Breast epithelium (tissue), 4 donors: ENCODE measurements around the gene NEDD9. TPM values are rescaled to one million over a fixed set of nuclear protein-coding genes. Genes with fewer than 3 reads are reported as not detected.

Source experiments
- DNase-seq, 2 donors: peaks; one replicate each; pipeline ENCODE4 v3.0.0-alpha.2; 2019; ENCODE audit warnings: low spot score in 2 of 2
- H3K27ac ChIP-seq, 2 donors: fragments of 200-600 bp; sonication (generic) in 1 of 2; one replicate each; pipeline ENCODE4 v1.5.1; 2016 to 2019; ENCODE audit warnings: mild to moderate bottlenecking in 1 of 2
- H3K27me3 ChIP-seq, 2 donors: fragments of 200-600 bp; sonication (generic) in 1 of 2; one replicate each; pipeline versions ENCODE4 v1.5.1 to v1.6.0; 2017 to 2019; ENCODE audit warnings: control low read depth in 1 of 2, mild to moderate bottlenecking in 1 of 2
- H3K36me3 ChIP-seq: fragments of 200-600 bp; one replicate; pipeline ENCODE4 v1.5.1; 2019
- H3K4me1 ChIP-seq, 2 donors: fragments of 200-600 bp; sonication (generic); one replicate each; pipeline ENCODE4 v1.5.1; 2016 to 2019; ENCODE audit warnings: control low read depth in 1 of 2
- H3K4me3 ChIP-seq, 3 donors: fragments of 200-600 bp; sonication (generic); 1 replicate in 2 of 3; 2 replicates in 1 of 3; pipeline ENCODE4 v1.5.1; 2016 to 2019; ENCODE audit warnings: mild to moderate bottlenecking in 3 of 3, moderate library complexity in 2 of 3
- H3K9me3 ChIP-seq, 2 donors: fragments of 200-600 bp; sonication (generic) in 1 of 2; one replicate each; pipeline ENCODE4 v1.5.1; 2016 to 2019; ENCODE audit warnings: control low read depth in 1 of 2
- POLR2A ChIP-seq: fragments of 450-650 bp; IDR thresholded peaks from one replicate; pipeline ENCODE4 v1.6.1; 2016; ENCODE audit warnings: antibody characterized with exemption, mild to moderate bottlenecking, moderate library complexity
- POLR2AphosphoS5 ChIP-seq, 3 donors: sonication (generic); formaldehyde crosslinking; IDR thresholded peaks; one replicate each; pipeline ENCODE4 v1.6.1; 2017; ENCODE audit warnings: antibody characterized with exemption in 3 of 3
- intact Hi-C: fragments of 100-400 bp; cut with DNase I; formaldehyde crosslinking; loops from one replicate; pipeline ENCODE4 v1.15.1; 2023; ENCODE audit warnings: low total_unique reads
- total RNA-seq, 3 donors: library from RNA; depleted of rRNA; stranded (reverse); fragments of >200 nt; gene quantifications; one replicate each; pipeline ENCODE4 v1.1.0, GENCODE V29; 2016
- TF ChIP-seq, protein P1 (sequence below), 3 donors: fragments of 450-650 bp; IDR thresholded peaks; one replicate each; pipeline ENCODE4 v1.5.1; 2016 to 2017; ENCODE audit warnings: antibody characterized with exemption in 3 of 3, mild to moderate bottlenecking in 3 of 3, moderate library complexity in 3 of 3

Gene NEDD9
- total RNA-seq, 3 donors from 2014 or later: 41.4 to 108 (median 79.2) TPM

DNA sequence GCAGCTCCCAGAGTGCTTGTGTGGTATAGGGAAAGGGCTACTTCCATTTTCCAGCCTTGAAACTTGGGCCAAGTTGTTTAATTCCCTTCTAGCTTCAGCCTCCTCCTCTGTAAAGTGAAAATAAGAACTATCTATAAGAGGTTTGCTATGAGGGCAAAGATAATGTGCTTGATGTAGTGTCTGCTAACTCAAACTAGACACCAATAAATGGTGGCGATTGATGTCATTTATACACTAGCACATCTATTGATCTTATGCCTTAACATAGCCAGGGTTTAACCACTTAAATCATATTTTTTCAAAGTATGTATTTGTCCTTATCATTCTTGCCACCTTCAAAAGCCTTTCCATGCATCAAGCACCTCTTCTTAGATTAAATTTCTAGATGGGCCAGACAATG is 55.2 kb downstream of the NEDD9 start:
- Histone ChIP-seq H3K4me1 (no peaks in the 10 kb centered on the region), H3K27ac (no peak overlapping the region), H3K9me3 (no peaks in the 10 kb centered on the region), H3K27me3 (no peaks in the 10 kb centered on the region), H3K4me3 (no peak overlapping the region), H3K36me3 (no peaks in the 10 kb centered on the region)
- intact Hi-C loops: no loop called here
- DNase-seq: no peak
- TF ChIP-seq, protein P1, sequence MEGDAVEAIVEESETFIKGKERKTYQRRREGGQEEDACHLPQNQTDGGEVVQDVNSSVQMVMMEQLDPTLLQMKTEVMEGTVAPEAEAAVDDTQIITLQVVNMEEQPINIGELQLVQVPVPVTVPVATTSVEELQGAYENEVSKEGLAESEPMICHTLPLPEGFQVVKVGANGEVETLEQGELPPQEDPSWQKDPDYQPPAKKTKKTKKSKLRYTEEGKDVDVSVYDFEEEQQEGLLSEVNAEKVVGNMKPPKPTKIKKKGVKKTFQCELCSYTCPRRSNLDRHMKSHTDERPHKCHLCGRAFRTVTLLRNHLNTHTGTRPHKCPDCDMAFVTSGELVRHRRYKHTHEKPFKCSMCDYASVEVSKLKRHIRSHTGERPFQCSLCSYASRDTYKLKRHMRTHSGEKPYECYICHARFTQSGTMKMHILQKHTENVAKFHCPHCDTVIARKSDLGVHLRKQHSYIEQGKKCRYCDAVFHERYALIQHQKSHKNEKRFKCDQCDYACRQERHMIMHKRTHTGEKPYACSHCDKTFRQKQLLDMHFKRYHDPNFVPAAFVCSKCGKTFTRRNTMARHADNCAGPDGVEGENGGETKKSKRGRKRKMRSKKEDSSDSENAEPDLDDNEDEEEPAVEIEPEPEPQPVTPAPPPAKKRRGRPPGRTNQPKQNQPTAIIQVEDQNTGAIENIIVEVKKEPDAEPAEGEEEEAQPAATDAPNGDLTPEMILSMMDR (IDR thresholded peaks at IDR 0.05): no peak
- TF ChIP-seq POLR2A (no peak), POLR2AphosphoS5 (IDR thresholded peaks at IDR 0.05) (no peak)

DNA sequence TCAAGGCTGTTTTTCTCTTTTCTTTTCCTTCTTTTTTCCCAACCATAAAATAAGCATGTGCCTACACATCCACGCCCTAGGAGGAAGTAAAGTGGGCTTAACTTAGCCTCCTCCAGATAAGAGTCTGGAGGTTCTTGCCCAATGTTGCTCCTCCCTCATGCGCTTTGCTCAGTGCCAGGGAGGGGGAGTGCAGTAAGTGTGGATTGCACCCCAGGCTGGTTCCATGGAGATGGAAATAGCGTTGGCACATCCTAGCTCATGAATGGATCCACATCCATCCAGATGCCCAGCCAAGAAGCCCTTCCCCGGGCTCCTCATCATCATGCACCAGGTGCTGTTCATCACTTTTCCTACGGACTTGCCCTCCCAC is 58.2 kb downstream of the NEDD9 start:
- Histone ChIP-seq H3K9me3 (no peaks in the 10 kb centered on the region), H3K27me3 (no peaks in the 10 kb centered on the region), H3K36me3 (no peaks in the 10 kb centered on the region), H3K4me1 (no peaks in the 10 kb centered on the region), H3K27ac (no peak overlapping the region), H3K4me3 (no peak overlapping the region)
- TF ChIP-seq POLR2A (no peak), POLR2AphosphoS5 (IDR thresholded peaks at IDR 0.05) (no peak)
- TF ChIP-seq, protein P1 (IDR thresholded peaks at IDR 0.05): no peak
- DNase-seq: no peak
- intact Hi-C loops: no loop called here

DNA sequence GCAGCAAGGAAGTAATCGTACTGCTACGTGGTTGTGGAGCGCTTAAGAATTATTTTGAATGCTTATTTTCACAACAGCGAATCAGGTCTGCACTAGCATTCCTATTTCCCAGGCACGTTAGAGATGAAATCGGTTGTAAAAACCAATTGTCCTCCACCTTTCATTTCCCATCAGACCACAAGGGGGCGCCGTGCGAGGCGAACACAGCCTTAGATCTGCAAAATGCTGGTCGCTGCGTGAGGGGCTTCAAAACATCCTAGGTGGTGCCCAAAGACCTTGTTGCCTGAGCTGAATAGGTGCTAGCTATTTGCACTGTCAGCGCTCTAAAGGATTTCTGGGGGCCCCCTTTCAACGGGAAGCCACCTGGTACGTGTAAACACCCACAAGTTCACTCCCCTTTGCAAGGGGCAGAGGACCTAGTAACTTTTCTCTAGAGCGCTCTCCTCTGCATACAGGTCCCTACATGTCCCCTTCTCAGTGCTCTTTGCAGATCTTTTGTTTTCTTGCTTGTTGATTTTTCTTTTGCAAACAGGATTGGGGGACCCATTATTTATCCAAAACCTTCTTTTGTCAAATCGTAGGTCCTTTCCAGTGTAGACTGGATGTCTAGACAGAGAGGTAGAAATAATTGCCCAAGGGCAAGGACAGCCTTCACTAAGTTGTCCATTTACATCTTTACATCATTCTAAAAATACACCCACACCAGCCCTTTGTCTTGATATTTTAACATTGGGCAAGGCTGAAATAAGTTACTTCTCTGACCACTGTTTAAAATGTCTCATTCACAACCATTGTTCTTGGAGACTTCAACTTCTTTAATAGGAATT is 59.8 kb downstream of the NEDD9 start:
- peak in 1 of 3 donors; percentile 25 for TF ChIP-seq POLR2AphosphoS5 (IDR thresholded peaks at IDR 0.05)
- TF ChIP-seq, protein P1 (IDR thresholded peaks at IDR 0.05): peak; percentile 69 to 89 (median 81)
- no peak for TF ChIP-seq POLR2A
- no peaks in the 10 kb centered on the region for H3K4me1 ChIP-seq
- no peaks in the 10 kb centered on the region for H3K9me3 ChIP-seq
- no peaks in the 10 kb centered on the region for H3K36me3 ChIP-seq
- H3K27me3 ChIP-seq: no peaks in the 10 kb centered on the region
- intact Hi-C loops: no loop called here
- DNase-seq: peak; percentile 53 to 71
- H3K4me3 ChIP-seq: peak overlapping the region in 1 of 3 donors; percentile 17
- H3K27ac ChIP-seq: no peak overlapping the region

DNA sequence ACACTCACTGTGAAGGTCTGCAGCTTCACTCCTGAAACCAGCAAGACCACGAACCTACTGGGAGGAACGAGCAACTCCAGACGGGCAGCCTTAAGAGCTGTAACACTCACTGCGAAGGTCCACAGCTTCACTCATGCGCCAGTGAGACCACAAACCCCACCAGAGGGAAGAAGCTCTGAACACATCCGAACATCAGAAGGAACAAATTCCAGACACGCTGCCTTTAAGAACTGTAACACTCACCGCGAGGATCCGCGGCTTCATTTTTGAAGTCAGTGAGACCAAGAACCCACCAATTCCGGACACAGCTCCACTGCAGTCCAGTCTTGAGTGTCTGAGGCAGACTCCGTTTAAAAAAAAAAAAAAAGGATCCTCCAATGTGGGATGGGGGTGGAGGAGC is 60.5 kb downstream of the NEDD9 start:
- TF ChIP-seq POLR2AphosphoS5 (IDR thresholded peaks at IDR 0.05) (no peak), POLR2A (no peak)
- TF ChIP-seq, protein P1 (IDR thresholded peaks at IDR 0.05): no peak
- DNase-seq: no peak
- intact Hi-C loops: no loop called here
- Histone ChIP-seq H3K27me3 (no peaks in the 10 kb centered on the region), H3K27ac (no peak overlapping the region), H3K9me3 (no peaks in the 10 kb centered on the region), H3K4me3 (no peak overlapping the region), H3K36me3 (no peaks in the 10 kb centered on the region), H3K4me1 (no peaks in the 10 kb centered on the region)

DNA sequence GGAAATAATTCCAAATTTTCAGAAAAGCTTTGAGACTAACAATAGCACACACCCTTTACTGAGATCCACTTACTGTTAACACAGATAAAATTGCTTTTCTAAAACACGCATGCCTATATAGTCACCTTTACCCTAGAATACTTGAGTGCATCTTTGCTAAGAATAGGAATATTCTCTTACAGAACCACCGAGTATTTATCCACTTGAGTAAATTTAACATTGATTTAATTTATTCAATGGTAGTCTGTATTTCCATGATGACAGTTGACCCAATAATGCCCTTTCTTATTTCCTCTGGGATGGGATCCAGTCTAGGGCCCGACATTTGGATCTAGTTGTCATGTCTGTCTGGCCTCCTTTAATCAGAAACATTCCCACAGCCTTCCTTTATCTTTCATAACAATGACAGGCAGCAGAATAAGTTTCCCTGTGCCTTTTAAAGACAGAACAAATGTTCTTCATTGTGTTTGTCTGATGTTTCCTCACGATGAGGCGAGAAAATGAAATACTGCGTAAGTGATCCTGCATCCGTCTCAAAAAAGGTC is 64.3 kb downstream of the NEDD9 start:
- no peak overlapping the region for H3K27ac ChIP-seq
- DNase-seq: no peak
- no peaks in the 10 kb centered on the region for H3K36me3 ChIP-seq
- H3K9me3 ChIP-seq: no peaks in the 10 kb centered on the region
- intact Hi-C loops: no loop called here
- no peak overlapping the region for H3K4me3 ChIP-seq
- H3K4me1 ChIP-seq: no peaks in the 10 kb centered on the region
- TF ChIP-seq, protein P1 (IDR thresholded peaks at IDR 0.05): no peak
- TF ChIP-seq POLR2A: no peak
- no peak for TF ChIP-seq POLR2AphosphoS5 (IDR thresholded peaks at IDR 0.05)
- H3K27me3 ChIP-seq: no peaks in the 10 kb centered on the region
